Cardiac muscle cell (in vitro differentiated cells and primary cell): ENCODE measurements around the gene SLC37A3. TPM values are rescaled to one million over a fixed set of nuclear protein-coding genes. Genes with fewer than 3 reads are reported as not detected.

Experiments
- DNase-seq, 2 donors: peaks; one replicate each; pipeline versions ENCODE4 v3.0.0 to v3.0.0-alpha.2; 2010 to 2017; ENCODE audit warnings: low read depth in 1 of 2, low spot score in 1 of 2
- H3K27ac ChIP-seq: fragments of 200-600 bp; sonication (generic); 2 replicates; pipeline ENCODE4 v1.5.1; 2016
- H3K27me3 ChIP-seq: fragments of 200-600 bp; sonication (generic); 2 replicates; pipeline ENCODE4 v1.6.0; 2016; ENCODE audit warnings: control low read depth
- H3K36me3 ChIP-seq: fragments of 200-600 bp; sonication (generic); 2 replicates; pipeline ENCODE4 v1.5.1; 2016; ENCODE audit warnings: control low read depth
- H3K4me1 ChIP-seq: fragments of 200-600 bp; sonication (generic); 2 replicates; pipeline ENCODE4 v1.8.1; 2017; ENCODE audit warnings: low read depth, mild to moderate bottlenecking, mixed run types
- H3K4me3 ChIP-seq: fragments of 200-600 bp; sonication (generic); 2 replicates; pipeline ENCODE4 v1.5.1; 2016; ENCODE audit warnings: mild to moderate bottlenecking
- H3K9me3 ChIP-seq: fragments of 200-600 bp; sonication (generic); 2 replicates; pipeline ENCODE4 v1.5.1; 2017; ENCODE audit warnings: low read depth, mild to moderate bottlenecking, control low read depth
- polyA plus RNA-seq: library from polyadenylated mRNA; unstranded; fragments of >200 nt; fragmentation: Nextera tagmentation; extraction: Ambion mirVana; gene quantifications from 2 replicates; pipeline ENCODE4 v1.2.1, GENCODE V29; 2016
- total RNA-seq: library from RNA; depleted of rRNA; stranded (reverse); fragments of >200 nt; gene quantifications from 2 replicates; pipeline ENCODE4 v1.2.3, GENCODE V29; 2016
- TF ChIP-seq, protein P1 (sequence below): IDR thresholded peaks from 2 replicates; pipeline ENCODE4 v1.5.1; 2012; ENCODE audit warnings: low read depth, mild to moderate bottlenecking, low read length

SLC37A3 gene
- total and polyA plus RNA-seq, 2 experiments from 2014 or later, result 49.7 to 50.5 TPM

DNA sequence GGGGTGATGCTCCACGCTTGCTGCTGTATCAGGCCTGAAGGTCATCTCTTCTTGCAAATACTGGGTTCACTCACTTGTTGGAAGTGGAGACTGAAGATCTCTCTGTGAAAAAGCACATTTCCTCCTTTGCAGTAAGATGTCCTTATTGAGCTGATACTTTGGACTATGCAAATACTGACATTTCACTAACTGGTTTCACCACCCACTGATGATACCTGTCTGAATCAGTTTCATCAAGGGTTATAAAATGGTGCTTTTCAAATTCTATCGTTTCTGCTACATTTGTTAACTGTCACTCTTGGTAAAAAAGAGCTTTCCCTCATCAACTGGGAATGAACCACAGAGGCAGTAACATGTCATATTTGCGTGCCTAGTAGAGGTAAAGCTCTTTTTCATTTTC is 41.0 kb upstream of the SLC37A3 start:
- H3K36me3 ChIP-seq, result no peaks in the 10 kb centered on the region
- no peak overlapping the region for H3K4me3 ChIP-seq
- H3K9me3 ChIP-seq, result no peaks in the 10 kb centered on the region
- no peaks in the 10 kb centered on the region for H3K4me1 ChIP-seq
- H3K27ac ChIP-seq, result no peak overlapping the region
- TF ChIP-seq, protein P1, sequence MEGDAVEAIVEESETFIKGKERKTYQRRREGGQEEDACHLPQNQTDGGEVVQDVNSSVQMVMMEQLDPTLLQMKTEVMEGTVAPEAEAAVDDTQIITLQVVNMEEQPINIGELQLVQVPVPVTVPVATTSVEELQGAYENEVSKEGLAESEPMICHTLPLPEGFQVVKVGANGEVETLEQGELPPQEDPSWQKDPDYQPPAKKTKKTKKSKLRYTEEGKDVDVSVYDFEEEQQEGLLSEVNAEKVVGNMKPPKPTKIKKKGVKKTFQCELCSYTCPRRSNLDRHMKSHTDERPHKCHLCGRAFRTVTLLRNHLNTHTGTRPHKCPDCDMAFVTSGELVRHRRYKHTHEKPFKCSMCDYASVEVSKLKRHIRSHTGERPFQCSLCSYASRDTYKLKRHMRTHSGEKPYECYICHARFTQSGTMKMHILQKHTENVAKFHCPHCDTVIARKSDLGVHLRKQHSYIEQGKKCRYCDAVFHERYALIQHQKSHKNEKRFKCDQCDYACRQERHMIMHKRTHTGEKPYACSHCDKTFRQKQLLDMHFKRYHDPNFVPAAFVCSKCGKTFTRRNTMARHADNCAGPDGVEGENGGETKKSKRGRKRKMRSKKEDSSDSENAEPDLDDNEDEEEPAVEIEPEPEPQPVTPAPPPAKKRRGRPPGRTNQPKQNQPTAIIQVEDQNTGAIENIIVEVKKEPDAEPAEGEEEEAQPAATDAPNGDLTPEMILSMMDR, result no peak
- no peak for DNase-seq
- H3K27me3 ChIP-seq, result no peaks in the 10 kb centered on the region

DNA sequence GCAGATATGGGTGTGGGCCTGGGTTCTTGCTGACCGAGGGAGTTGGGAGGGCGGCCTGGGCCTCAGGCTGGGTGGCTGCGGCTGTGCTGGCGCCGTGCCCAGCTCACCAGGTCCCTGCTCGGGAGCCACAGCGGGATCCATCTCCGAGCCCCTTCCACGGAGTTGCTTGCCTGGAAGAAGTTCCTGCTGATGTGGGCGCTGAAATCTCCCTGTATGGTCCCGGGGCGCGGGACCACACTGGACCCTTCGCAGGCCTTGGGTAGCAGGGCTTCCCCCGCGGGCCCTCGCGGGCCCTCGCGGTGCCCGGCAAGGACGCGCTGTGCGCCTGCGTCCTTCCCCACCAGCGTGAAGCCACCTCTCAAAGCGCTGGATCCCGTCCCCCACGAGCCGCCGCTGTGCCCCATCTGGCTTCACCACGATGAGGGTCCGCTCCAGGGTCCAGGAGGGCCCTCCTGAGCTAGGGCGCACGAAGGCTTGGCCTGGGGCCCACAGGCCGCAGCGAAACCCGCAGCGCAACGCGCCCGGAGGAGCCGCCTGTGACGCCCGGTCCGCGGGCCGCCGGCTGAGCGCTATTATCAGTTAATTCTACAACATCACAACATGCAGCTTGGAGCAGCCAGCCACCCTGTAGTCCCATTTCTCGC is 37.0 kb upstream of the SLC37A3 start:
- Histone ChIP-seq H3K9me3 (no peaks in the 10 kb centered on the region), H3K27me3 (no peaks in the 10 kb centered on the region), H3K27ac (no peak overlapping the region), H3K4me3 (no peak overlapping the region), H3K36me3 (no peaks in the 10 kb centered on the region), H3K4me1 (no peaks in the 10 kb centered on the region)
- TF ChIP-seq, protein P1, result no peak
- DNase-seq, result peak in 1 of 2 donors; percentile 38

DNA sequence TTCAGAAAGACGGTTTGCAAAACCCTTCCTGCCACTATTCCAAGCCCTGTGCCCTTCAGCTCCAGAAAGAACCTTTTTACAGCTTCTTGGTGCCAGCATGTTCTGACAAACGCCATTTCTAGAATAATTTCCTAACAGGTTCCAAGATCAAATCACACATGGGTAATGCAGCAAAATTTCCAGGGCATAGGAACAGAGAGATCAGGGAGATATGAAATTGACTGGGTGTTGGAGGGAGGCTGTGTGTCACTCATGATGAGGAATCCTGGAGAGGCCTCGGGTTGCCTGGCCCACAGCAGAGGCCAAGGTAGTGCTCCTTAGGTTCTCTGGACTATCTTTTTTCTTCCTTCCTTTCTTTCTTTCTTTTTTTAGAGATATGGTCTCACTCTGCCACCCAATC is 35.1 kb upstream of the SLC37A3 start:
- no peaks in the 10 kb centered on the region for H3K36me3 ChIP-seq
- no peak overlapping the region for H3K27ac ChIP-seq
- no peak overlapping the region for H3K4me3 ChIP-seq
- no peaks in the 10 kb centered on the region for H3K27me3 ChIP-seq
- TF ChIP-seq, protein P1, result no peak
- no peaks in the 10 kb centered on the region for H3K4me1 ChIP-seq
- DNase-seq, result no peak
- no peaks in the 10 kb centered on the region for H3K9me3 ChIP-seq

DNA sequence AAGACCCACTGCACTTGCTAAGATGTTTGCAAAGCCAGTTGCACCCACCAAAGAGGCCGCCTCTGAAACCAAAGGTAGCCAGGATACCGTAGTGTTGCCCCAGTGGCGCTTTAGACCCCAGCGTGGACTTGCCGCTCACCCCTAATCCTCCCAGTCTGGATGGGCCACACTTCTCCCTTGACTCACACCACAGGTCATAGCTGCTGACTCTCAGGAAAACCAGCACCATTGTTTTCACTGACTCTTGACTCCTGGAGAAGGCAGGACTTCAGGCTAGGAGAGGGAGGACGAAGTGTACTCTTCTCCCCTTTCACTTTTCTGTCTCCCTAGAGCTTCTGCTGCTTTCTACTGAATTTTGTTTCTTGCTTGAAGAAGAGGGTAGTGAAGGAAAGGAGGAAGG is 27.8 kb upstream of the SLC37A3 start:
- H3K4me3 ChIP-seq, result no peak overlapping the region
- DNase-seq, result no peak
- H3K27me3 ChIP-seq, result no peaks in the 10 kb centered on the region
- no peaks in the 10 kb centered on the region for H3K36me3 ChIP-seq
- no peaks in the 10 kb centered on the region for H3K4me1 ChIP-seq
- TF ChIP-seq, protein P1, result no peak
- no peak overlapping the region for H3K27ac ChIP-seq
- no peaks in the 10 kb centered on the region for H3K9me3 ChIP-seq

DNA sequence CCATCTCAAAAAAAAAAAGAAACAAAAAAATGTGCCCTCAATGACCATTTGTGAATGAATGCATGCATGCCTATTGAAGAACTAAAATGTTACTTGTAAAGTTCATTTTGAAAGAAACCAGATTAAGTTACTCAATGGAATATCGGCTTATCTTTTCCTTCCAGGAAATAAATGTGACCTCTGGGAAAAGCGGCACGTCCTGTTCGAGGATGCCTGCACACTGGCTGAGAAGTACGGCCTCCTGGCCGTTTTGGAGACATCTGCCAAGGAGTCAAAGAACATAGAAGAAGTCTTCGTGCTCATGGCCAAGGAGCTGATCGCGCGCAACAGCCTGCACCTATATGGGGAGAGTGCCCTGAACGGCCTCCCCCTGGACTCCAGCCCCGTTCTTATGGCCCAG is 27.4 kb upstream of the SLC37A3 start:
- Histone ChIP-seq H3K4me1 (no peaks in the 10 kb centered on the region), H3K36me3 (no peaks in the 10 kb centered on the region)
- DNase-seq, result peak in 1 of 2 donors; percentile 30

More for the DNA sequence above, 27.4 kb upstream of the SLC37A3 start:
- Histone ChIP-seq H3K9me3 (no peaks in the 10 kb centered on the region), H3K27me3 (no peaks in the 10 kb centered on the region), H3K27ac (no peak overlapping the region), H3K4me3 (no peak overlapping the region)
- TF ChIP-seq, protein P1, result no peak
